Activated B cell treated with CpG ODN at 0.5 μM for 24 hours (primary cell): ENCODE data around the gene KLHL35. TPM values are rescaled to one million over a fixed set of nuclear protein-coding genes. Genes with fewer than 3 reads are reported as not detected.

Experiments
- ATAC-seq: fragments of 200-7000 bp; cut with Tn5 transposase; one replicate; pipeline ENCODE4 v1.10.0; 2021; ENCODE audit warnings: low read depth, mild to moderate bottlenecking, moderate library complexity
- CTCF ChIA-PET: fragments of 350-600 bp; sonication (Branson Sonifier 250); formaldehyde crosslinking; loops from one replicate; lab custom pipeline; 2021; ENCODE audit warnings: antibody characterized with exemption; lab: Charles Lee
- POLR2A ChIA-PET: fragments of 350-600 bp; sonication (Branson Sonifier 250); formaldehyde crosslinking; loops from one replicate; lab custom pipeline; 2021; ENCODE audit warnings: antibody characterized with exemption; lab: Charles Lee
- DNase-seq: peaks from one replicate; pipeline ENCODE4 v3.0.0; 2022
- H3K27ac Mint-ChIP-seq: one replicate; pipeline ENCODE4 v1.8.0; 2020; ENCODE audit warnings: mixed read lengths
- H3K27me3 Mint-ChIP-seq: one replicate; pipeline ENCODE4 v1.8.0; 2021; ENCODE audit warnings: mixed read lengths
- H3K36me3 Mint-ChIP-seq: one replicate; pipeline ENCODE4 v1.8.0; 2021; ENCODE audit warnings: low read depth, mixed read lengths
- H3K4me1 Mint-ChIP-seq: one replicate; pipeline ENCODE4 v1.8.0; 2021; ENCODE audit warnings: mixed read lengths
- H3K4me3 Mint-ChIP-seq: one replicate; pipeline ENCODE4 v1.8.0; 2020; ENCODE audit warnings: mild to moderate bottlenecking, mixed read lengths
- H3K9me3 Mint-ChIP-seq: one replicate; pipeline ENCODE4 v1.8.0; 2020; ENCODE audit warnings: mixed read lengths
- CTCF ChIP-seq: fragments of 200-600 bp; IDR thresholded peaks from one replicate; pipeline ENCODE4 v1.8.0; 2022; ENCODE audit warnings: antibody characterized with exemption, mild to moderate bottlenecking
- intact Hi-C: fragments of 100-400 bp; cut with micrococcal nuclease; formaldehyde crosslinking; loops from one replicate; pipeline ENCODE4 v1.15.1; 2024
- total RNA-seq: library from RNA; stranded (reverse); gene quantifications from 2 replicates; pipeline ENCODE4 v1.2.3, GENCODE V29; 2022

Gene KLHL35
- total RNA-seq, 1 donor from 2014 or later = 0.11 TPM

GRCh38 chr11:75472081-75472732 is 39.2 kb upstream of the KLHL35 start:
- no peaks in the 10 kb centered on the region for H3K9me3 Mint-ChIP-seq
- H3K27me3 Mint-ChIP-seq = no peaks in the 10 kb centered on the region
- DNase-seq (no peak), ATAC-seq (no peak)
- no peak for TF ChIP-seq CTCF
- intact Hi-C loops = no loop called here
- peaks cover 13% of the 10 kb centered on the region for H3K4me1 Mint-ChIP-seq
- H3K4me3 Mint-ChIP-seq = no peak overlapping the region
- H3K36me3 Mint-ChIP-seq = peaks cover 13% of the 10 kb centered on the region
- H3K27ac Mint-ChIP-seq = no peak overlapping the region
- POLR2A ChIA-PET = no interaction called here
- CTCF ChIA-PET = no interaction called here

GRCh38 chr11:75471176-75471973 is 38.4 kb upstream of the KLHL35 start:
- CTCF ChIA-PET = no interaction called here
- DNase-seq = no peak
- Mint-ChIP-seq H3K4me1 (peaks cover 20% of the 10 kb centered on the region), H3K4me3 (no peak overlapping the region), H3K9me3 (no peaks in the 10 kb centered on the region), H3K27ac (no peak overlapping the region), H3K36me3 (peaks cover 13% of the 10 kb centered on the region), H3K27me3 (no peaks in the 10 kb centered on the region)
- intact Hi-C loops = no loop called here
- no peak for ATAC-seq
- no peak for TF ChIP-seq CTCF
- POLR2A ChIA-PET = no interaction called here

- no peaks in the 10 kb centered on the region for H3K9me3 Mint-ChIP-seq
- TF ChIP-seq CTCF = no peak
- intact Hi-C loops = no loop called here
- no peaks in the 10 kb centered on the region for H3K27me3 Mint-ChIP-seq
- CTCF ChIA-PET = no interaction called here
- no peak overlapping the region for H3K4me3 Mint-ChIP-seq
- DNase-seq (no peak), ATAC-seq (no peak)
- peaks cover 16% of the 10 kb centered on the region for H3K4me1 Mint-ChIP-seq
- no peak overlapping the region for H3K27ac Mint-ChIP-seq
- POLR2A ChIA-PET = no interaction called here
- H3K36me3 Mint-ChIP-seq = peaks cover 13% of the 10 kb centered on the region
Measured at GRCh38 chr11:75470476-75471080, 37.6 kb upstream of the KLHL35 start.

GRCh38 chr11:75469785-75470405 is 36.9 kb upstream of the KLHL35 start:
- ChIA-PET CTCF (no interaction called here), POLR2A (no interaction called here)
- Mint-ChIP-seq H3K4me3 (no peak overlapping the region), H3K27ac (no peak overlapping the region), H3K27me3 (no peaks in the 10 kb centered on the region), H3K4me1 (peaks cover 12% of the 10 kb centered on the region), H3K9me3 (no peaks in the 10 kb centered on the region), H3K36me3 (peaks cover 13% of the 10 kb centered on the region)
- DNase-seq (no peak), ATAC-seq (no peak)
- intact Hi-C loops = no loop called here
- no peak for TF ChIP-seq CTCF
